GM23338 (cell line): Measurements from ENCODE around the gene SSH2.

Experiments
- CREB1 ChIP-seq: fragments of 250-450 bp; sonication (Bioruptor Pico); IDR thresholded peaks from 2 replicates; pipeline ENCODE4 v1.5.0; 2020; ENCODE audit warnings: low read depth, mild to moderate bottlenecking, moderate library complexity
- EZH2phosphoT487 ChIP-seq: fragments of 200-600 bp; sonication (generic); IDR thresholded peaks from one replicate; pipeline ENCODE4 v1.8.1; 2018; ENCODE audit warnings: antibody characterized with exemption; ENCODE audit not compliant: unreplicated experiment
- JUNB ChIP-seq: IDR thresholded peaks from one replicate; pipeline ENCODE4 v1.6.1; 2016; ENCODE audit warnings: antibody characterized with exemption; ENCODE audit not compliant: unreplicated experiment
- POLR2AphosphoS5 ChIP-seq: IDR thresholded peaks from 2 replicates; pipeline ENCODE4 v1.6.1; 2016; ENCODE audit warnings: antibody characterized with exemption, low read depth
- STAT1 ChIP-seq: IDR thresholded peaks from one replicate; pipeline ENCODE4 v1.6.1; 2016; ENCODE audit warnings: antibody characterized with exemption; ENCODE audit not compliant: unreplicated experiment
- TF ChIP-seq, protein P1 (sequence below), 2 experiments: fragments of 200-600 bp in 1 of 2; sonication (generic) in 1 of 2; conservative IDR thresholded peaks; 2 replicates each; pipeline versions ENCODE4 v1.5.1 to v1.6.1; 2016 to 2017; ENCODE audit warnings: antibody characterized with exemption in 2 of 2, low read depth in 2 of 2, mild to moderate bottlenecking in 2 of 2, moderate library complexity in 1 of 2

DNA sequence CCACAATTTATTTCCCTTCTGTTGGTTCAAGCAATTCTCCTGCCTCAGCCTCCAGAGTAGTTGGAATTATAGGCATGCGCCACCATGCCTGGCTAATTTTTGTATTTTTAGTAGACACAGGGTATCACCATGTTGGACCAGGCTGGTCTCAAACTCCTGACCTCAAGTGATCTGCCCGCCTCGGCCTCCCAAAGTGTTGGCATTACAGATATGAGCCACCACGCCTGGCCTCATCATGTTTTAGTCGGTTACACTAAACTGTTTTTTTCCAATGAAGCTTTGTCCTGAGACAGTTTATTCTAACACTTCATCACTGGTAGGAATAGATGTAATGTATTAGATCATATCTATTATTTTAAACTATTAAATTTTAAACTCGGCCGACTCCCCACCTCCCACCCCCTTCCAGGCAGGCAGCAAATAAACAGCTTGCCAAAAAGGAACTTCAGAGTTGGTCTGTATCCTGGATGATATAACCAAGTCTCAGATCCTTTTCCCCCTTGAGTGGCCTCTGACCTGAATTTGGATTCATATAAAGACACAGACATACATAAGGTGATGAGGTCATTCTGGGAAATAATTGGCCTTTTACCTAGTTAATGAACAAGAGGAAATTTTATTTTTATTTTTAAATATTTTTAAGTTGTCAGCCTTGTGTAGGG, 288.9 kb downstream of the SSH2 start:
- TF ChIP-seq EZH2phosphoT487 (no peak), STAT1 (no peak), CREB1 (no peak), JUNB (no peak), POLR2AphosphoS5 (no peak)
- TF ChIP-seq, protein P1, sequence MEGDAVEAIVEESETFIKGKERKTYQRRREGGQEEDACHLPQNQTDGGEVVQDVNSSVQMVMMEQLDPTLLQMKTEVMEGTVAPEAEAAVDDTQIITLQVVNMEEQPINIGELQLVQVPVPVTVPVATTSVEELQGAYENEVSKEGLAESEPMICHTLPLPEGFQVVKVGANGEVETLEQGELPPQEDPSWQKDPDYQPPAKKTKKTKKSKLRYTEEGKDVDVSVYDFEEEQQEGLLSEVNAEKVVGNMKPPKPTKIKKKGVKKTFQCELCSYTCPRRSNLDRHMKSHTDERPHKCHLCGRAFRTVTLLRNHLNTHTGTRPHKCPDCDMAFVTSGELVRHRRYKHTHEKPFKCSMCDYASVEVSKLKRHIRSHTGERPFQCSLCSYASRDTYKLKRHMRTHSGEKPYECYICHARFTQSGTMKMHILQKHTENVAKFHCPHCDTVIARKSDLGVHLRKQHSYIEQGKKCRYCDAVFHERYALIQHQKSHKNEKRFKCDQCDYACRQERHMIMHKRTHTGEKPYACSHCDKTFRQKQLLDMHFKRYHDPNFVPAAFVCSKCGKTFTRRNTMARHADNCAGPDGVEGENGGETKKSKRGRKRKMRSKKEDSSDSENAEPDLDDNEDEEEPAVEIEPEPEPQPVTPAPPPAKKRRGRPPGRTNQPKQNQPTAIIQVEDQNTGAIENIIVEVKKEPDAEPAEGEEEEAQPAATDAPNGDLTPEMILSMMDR (conservative IDR thresholded peaks at IDR 0.05; ENCODE audit: low read depth in 2 of 2), result no peak
